H9 (cell line): ENCODE data around the gene BAIAP2. TPM values are rescaled to one million over a fixed set of nuclear protein-coding genes. Genes with fewer than 3 reads are reported as not detected.

Experiments used
- DNase-seq: peaks from one replicate; pipeline ENCODE4 v3.0.0-alpha.2; 2017
- H2AFZ ChIP-seq: one replicate; pipeline ENCODE4 v1.6.1; 2013; ENCODE audit warnings: mild to moderate bottlenecking, low read length, control low read depth, moderate library complexity
- H2AK5ac ChIP-seq: 2 replicates; pipeline ENCODE4 v1.6.1; 2013; ENCODE audit warnings: low read length, control low read depth, mixed read lengths; ENCODE audit not compliant: insufficient read length
- H2BK120ac ChIP-seq: one replicate; pipeline ENCODE4 v1.6.1; 2013; ENCODE audit warnings: low read depth, mild to moderate bottlenecking, low read length, control low read depth, inconsistent platforms; ENCODE audit not compliant: poor library complexity, severe bottlenecking
- H2BK12ac ChIP-seq: 2 replicates; pipeline ENCODE4 v1.6.1; 2013; ENCODE audit warnings: low read length, control low read depth, mixed read lengths, low read depth; ENCODE audit not compliant: insufficient read length
- H2BK15ac ChIP-seq: 2 replicates; pipeline ENCODE4 v1.6.1; 2013; ENCODE audit warnings: low read depth, low read length, control low read depth
- H2BK20ac ChIP-seq: one replicate; pipeline ENCODE4 v1.6.1; 2013; ENCODE audit warnings: low read depth, mild to moderate bottlenecking, low read length, control low read depth, inconsistent platforms; ENCODE audit not compliant: poor library complexity, severe bottlenecking
- H2BK5ac ChIP-seq: 2 replicates; pipeline ENCODE4 v1.6.1; 2013; ENCODE audit warnings: low read length, control low read depth, mixed read lengths; ENCODE audit not compliant: insufficient read length
- H3K14ac ChIP-seq: 2 replicates; pipeline ENCODE4 v1.6.1; 2013; ENCODE audit warnings: low read length, control low read depth; ENCODE audit not compliant: insufficient read depth
- H3K18ac ChIP-seq: 2 replicates; pipeline ENCODE4 v1.6.1; 2013; ENCODE audit warnings: low read depth, mild to moderate bottlenecking, mixed read lengths, low read length, control low read depth; ENCODE audit not compliant: insufficient read length
- H3K23ac ChIP-seq: 2 replicates; pipeline ENCODE4 v1.6.1; 2013; ENCODE audit warnings: low read length, control low read depth, mixed read lengths, low read depth; ENCODE audit not compliant: insufficient read length
- H3K23me2 ChIP-seq: 2 replicates; pipeline ENCODE4 v1.6.1; 2013; ENCODE audit warnings: low read depth, mild to moderate bottlenecking, mixed read lengths, low read length, control low read depth; ENCODE audit not compliant: insufficient read length, poor library complexity, severe bottlenecking
- H3K27ac ChIP-seq: 2 replicates; pipeline ENCODE4 v1.5.1; 2013; ENCODE audit warnings: low read length, control low read depth, mixed read lengths, low read depth; ENCODE audit not compliant: insufficient read length
- H3K27me3 ChIP-seq: 2 replicates; pipeline ENCODE4 v1.6.1; 2013; ENCODE audit warnings: low read length, control low read depth, inconsistent platforms; ENCODE audit not compliant: insufficient read depth
- H3K4ac ChIP-seq: 2 replicates; pipeline ENCODE4 v1.6.1; 2013; ENCODE audit warnings: low read depth, mild to moderate bottlenecking, control low read depth, inconsistent platforms, low read length, moderate library complexity
- H3K4me1 ChIP-seq: 2 replicates; pipeline ENCODE4 v1.6.1; 2013; ENCODE audit warnings: low read length, control low read depth, inconsistent platforms; ENCODE audit not compliant: insufficient read depth
- H3K4me2 ChIP-seq: 2 replicates; pipeline ENCODE4 v1.6.1; 2013; ENCODE audit warnings: low read length, control low read depth, mixed read lengths; ENCODE audit not compliant: insufficient read length, insufficient read depth
- H3K56ac ChIP-seq: 2 replicates; pipeline ENCODE4 v1.6.1; 2013; ENCODE audit warnings: low read depth, mild to moderate bottlenecking, mixed read lengths, low read length, control low read depth; ENCODE audit not compliant: insufficient read length
- H3K79me1 ChIP-seq: 2 replicates; pipeline ENCODE4 v1.6.1; 2013; ENCODE audit warnings: low read depth, mild to moderate bottlenecking, moderate library complexity, low read length, control low read depth, inconsistent platforms; ENCODE audit not compliant: insufficient read depth, poor library complexity, severe bottlenecking
- H3K79me2 ChIP-seq: 2 replicates; pipeline ENCODE4 v1.6.1; 2013; ENCODE audit warnings: low read length, control low read depth, inconsistent platforms; ENCODE audit not compliant: insufficient read depth
- H3K9ac ChIP-seq: 2 replicates; pipeline ENCODE4 v1.6.1; 2013; ENCODE audit warnings: low read length, control low read depth, mixed read lengths; ENCODE audit not compliant: insufficient read length; ENCODE audit errors: extremely low read depth
- H3K9me3 ChIP-seq: one replicate; pipeline ENCODE4 v1.6.1; 2013; ENCODE audit warnings: low read depth, low read length, inconsistent platforms; ENCODE audit not compliant: control insufficient read depth
- H3T11ph ChIP-seq: one replicate; pipeline ENCODE4 v1.6.1; 2013; ENCODE audit warnings: mild to moderate bottlenecking, low read length, control low read depth, inconsistent platforms
- H4K20me1 ChIP-seq: one replicate; pipeline ENCODE4 v1.6.1; 2013; ENCODE audit not compliant: control insufficient read depth, insufficient read length, insufficient read depth
- H4K5ac ChIP-seq: 2 replicates; pipeline ENCODE4 v1.6.1; 2013; ENCODE audit warnings: low read depth, mild to moderate bottlenecking, mixed read lengths, low read length, control low read depth; ENCODE audit not compliant: insufficient read length
- H4K8ac ChIP-seq: replicated peaks from 2 replicates; pipeline ENCODE4 v1.6.1; 2013; ENCODE audit warnings: low read length, control low read depth, mixed read lengths, low read depth; ENCODE audit not compliant: insufficient read length
- H4K91ac ChIP-seq: 2 replicates; pipeline ENCODE4 v1.6.1; 2013; ENCODE audit warnings: low read depth, mild to moderate bottlenecking, moderate library complexity, mixed read lengths, low read length, control low read depth; ENCODE audit not compliant: insufficient read length
- H3K27ac Mint-ChIP-seq, 3 experiments: 2 replicates in 2 of 3; 3 replicates in 1 of 3; pipeline ENCODE4 v1.8.0; 2020 to 2021; ENCODE audit warnings: mixed read lengths in 3 of 3, mild to moderate bottlenecking in 1 of 3, moderate library complexity in 1 of 3
- H3K27me3 Mint-ChIP-seq: 2 replicates; pipeline ENCODE4 v1.8.0; 2021; ENCODE audit warnings: low read depth, mild to moderate bottlenecking, moderate library complexity, mixed read lengths
- H3K36me3 Mint-ChIP-seq, 3 experiments: 2 replicates in 2 of 3; 3 replicates in 1 of 3; pipeline ENCODE4 v1.8.0; 2020 to 2021; ENCODE audit warnings: low read depth in 3 of 3, mixed read lengths in 3 of 3; ENCODE audit not compliant: insufficient read depth in 1 of 3
- H3K4me1 Mint-ChIP-seq, 2 experiments: 2 replicates each; pipeline ENCODE4 v1.8.0; 2020; ENCODE audit warnings: mixed read lengths in 2 of 2
- H3K4me3 Mint-ChIP-seq, 2 experiments: 2 replicates in 1 of 2; 3 replicates in 1 of 2; pipeline ENCODE4 v1.8.0; 2020 to 2021; ENCODE audit warnings: mild to moderate bottlenecking in 2 of 2, mixed read lengths in 2 of 2, moderate library complexity in 1 of 2
- H3K9me3 Mint-ChIP-seq, 2 experiments: 2 replicates in 1 of 2; 3 replicates in 1 of 2; pipeline ENCODE4 v1.8.0; 2020; ENCODE audit warnings: mild to moderate bottlenecking in 2 of 2, mixed read lengths in 2 of 2, moderate library complexity in 1 of 2
- CTCF ChIP-seq: fragments of 200-600 bp; sonication (generic); conservative IDR thresholded peaks from 3 replicates; pipeline ENCODE4 v1.8.0; 2021; ENCODE audit warnings: antibody characterized with exemption, mild to moderate bottlenecking
- WGBS: extraction: QIAGEN DNeasy Blood & Tissue Kit; methylation state at CpG from one replicate; pipeline ENCODE4 v1.1.7; 2013; ENCODE audit warnings: missing lambda C conversion rate, low lambda C conversion rate, mixed read lengths; ENCODE audit not compliant: insufficient read length; ENCODE audit errors: extremely low coverage; 5-methylcytosine and 5-hydroxymethylcytosine counted together
- total RNA-seq: library from RNA; stranded (reverse); gene quantifications from 2 replicates; pipeline ENCODE4 v1.2.1, GENCODE V29; 2021

Gene BAIAP2
- total RNA-seq, 1 experiment from 2014 or later: 27.8 TPM

GRCh38 chr17:81097943-81098308 is 63.0 kb downstream of the BAIAP2 start:
- Histone ChIP-seq H3K9ac (no peak overlapping the region), H3K23ac (no peak overlapping the region)

More at GRCh38 chr17:81097943-81098308, 63.0 kb downstream of the BAIAP2 start:
- H3K4me1 Mint-ChIP-seq: peaks cover 30 to 37% of the 10 kb centered on the region in 2 experiments
- no peak for TF ChIP-seq CTCF
- H3K79me2 ChIP-seq: no peaks in the 10 kb centered on the region
- no peak overlapping the region for H2BK12ac ChIP-seq
- H3K27me3 ChIP-seq: no peaks in the 10 kb centered on the region
- H3K4me3 Mint-ChIP-seq: no peak overlapping the region
- no CpG with 5 or more reads among the region's 13 CpGs for WGBS
- H3K9me3 Mint-ChIP-seq: no peaks in the 10 kb centered on the region; a peak in 1 of 5 replicates
- H3K27ac ChIP-seq: no peak overlapping the region
- H3K9me3 ChIP-seq: no peaks in the 10 kb centered on the region
- no peaks in the 10 kb centered on the region; a peak in 1 of 7 replicates for H3K36me3 Mint-ChIP-seq
- H3K4me1 ChIP-seq: no peaks in the 10 kb centered on the region; the same call in 1 of the 2 replicates
- no peak overlapping the region for H4K8ac ChIP-seq
- H4K91ac ChIP-seq: no peak overlapping the region
- no peak overlapping the region for H3T11ph ChIP-seq
- H2BK5ac ChIP-seq: no peak overlapping the region
- no peak overlapping the region for H2AFZ ChIP-seq
- H3K14ac ChIP-seq: no peak overlapping the region
- H3K27me3 Mint-ChIP-seq: peaks cover 3% of the 10 kb centered on the region; the same call in 1 of the 2 replicates
- no peak overlapping the region for H3K56ac ChIP-seq
- H3K4ac ChIP-seq: no peak overlapping the region
- H2BK15ac ChIP-seq: no peak overlapping the region
- no peak overlapping the region for H4K5ac ChIP-seq
- no peak for DNase-seq
- H2BK20ac ChIP-seq: no peak overlapping the region
- H3K23me2 ChIP-seq: no peaks in the 10 kb centered on the region
- no peak overlapping the region for H3K18ac ChIP-seq
- H2AK5ac ChIP-seq: no peak overlapping the region
- H3K79me1 ChIP-seq: no peaks in the 10 kb centered on the region
- no peak overlapping the region for H3K4me2 ChIP-seq
- no peak overlapping the region for H3K27ac Mint-ChIP-seq
- H4K20me1 ChIP-seq: no peaks in the 10 kb centered on the region
- no peak overlapping the region for H2BK120ac ChIP-seq
